Thyroid gland (tissue), 4 donors: ENCODE data around the gene CAMK1G. TPM values are rescaled to one million over a fixed set of nuclear protein-coding genes. Genes with fewer than 3 reads are reported as not detected.

Experiments
- DNase-seq, 2 donors: peaks; one replicate each; pipeline ENCODE4 v3.0.0-alpha.2; 2019
- H3K27ac ChIP-seq, 3 donors: fragments of 200-600 bp; sonication (generic); 1 replicate in 2 of 3; 2 replicates in 1 of 3; pipeline ENCODE4 v1.5.1; 2016 to 2019; ENCODE audit warnings: mild to moderate bottlenecking in 1 of 3, moderate library complexity in 1 of 3
- H3K27me3 ChIP-seq: fragments of 200-600 bp; sonication (generic); one replicate; pipeline ENCODE4 v1.5.1; 2019
- H3K36me3 ChIP-seq, 2 donors: fragments of 200-600 bp; sonication (generic); one replicate each; pipeline ENCODE4 v1.5.1; 2016 to 2019
- H3K4me1 ChIP-seq, 2 donors: fragments of 200-600 bp; sonication (generic); one replicate each; pipeline ENCODE4 v1.5.1; 2017 to 2019
- H3K4me3 ChIP-seq, 3 donors: fragments of 200-600 bp; sonication (generic); replicated peaks in 1 of 3; 1 replicate in 2 of 3; 2 replicates in 1 of 3; pipeline ENCODE4 v1.5.1; 2016; ENCODE audit warnings: mild to moderate bottlenecking in 1 of 3
- H3K9me3 ChIP-seq: fragments of 200-600 bp; sonication (generic); one replicate; pipeline ENCODE4 v1.5.1; 2017
- CTCF ChIP-seq, 6 experiments: fragments of 200-600 bp in 3 of 6; fragments of 450-650 bp in 3 of 6; sonication (generic) in 3 of 6; IDR thresholded peaks; one replicate each; pipeline ENCODE4 v1.5.1; 2016 to 2019; ENCODE audit warnings: antibody characterized with exemption in 6 of 6, mild to moderate bottlenecking in 2 of 6, inconsistent platforms in 1 of 6, moderate library complexity in 1 of 6
- POLR2A ChIP-seq, 2 donors: fragments of 450-650 bp; IDR thresholded peaks; one replicate each; pipeline ENCODE4 v1.6.1; 2017; ENCODE audit warnings: antibody characterized with exemption in 2 of 2, mild to moderate bottlenecking in 2 of 2, moderate library complexity in 1 of 2
- WGBS, 2 donors: methylation state at CpG; one replicate each; pipeline ENCODE4 v1.1.5; 2017; 5-methylcytosine and 5-hydroxymethylcytosine counted together
- intact Hi-C: fragments of 100-400 bp; cut with DNase I; formaldehyde crosslinking; loops from one replicate; pipeline ENCODE4 v1.15.1; 2023
- total RNA-seq, 4 donors: library from RNA; depleted of rRNA; stranded (reverse); fragments of >200 nt; gene quantifications; one replicate each; pipeline ENCODE4 v1.2.3, GENCODE V29; 2016

The CAMK1G gene
- total RNA-seq, 4 donors from 2014 or later: not detected

GRCh38 chr1:209595599-209596285 is 12.2 kb downstream of the CAMK1G start:
- 85% methylated on average over 7 to 10 of the region's 10 CpGs for WGBS, 2 donors
- Histone ChIP-seq H3K9me3 (no peaks in the 10 kb centered on the region), H3K4me1 (no peaks in the 10 kb centered on the region), H3K27ac (no peak overlapping the region), H3K36me3 (no peaks in the 10 kb centered on the region), H3K4me3 (no peak overlapping the region), H3K27me3 (no peaks in the 10 kb centered on the region)
- no peak for DNase-seq
- intact Hi-C loops: no loop called here
- TF ChIP-seq POLR2A (IDR thresholded peaks at IDR 0.05): no peak
- no peak for TF ChIP-seq CTCF (IDR thresholded peaks at IDR 0.05)

GRCh38 chr1:209597499-209597898 is 14.0 kb downstream of the CAMK1G start:
- intact Hi-C loops: no loop called here
- 67 to 85% methylated on average over 2 of the region's 2 CpGs for WGBS, 2 donors

GRCh38 chr1:209598227-209598626 is 14.7 kb downstream of the CAMK1G start:
- Histone ChIP-seq H3K27ac (no peak overlapping the region), H3K36me3 (no peaks in the 10 kb centered on the region)
- intact Hi-C loops: no loop called here

More at GRCh38 chr1:209597499-209597898, 14.0 kb downstream of the CAMK1G start:
- Histone ChIP-seq H3K4me1 (no peaks in the 10 kb centered on the region), H3K27ac (no peak overlapping the region), H3K27me3 (no peaks in the 10 kb centered on the region), H3K36me3 (no peaks in the 10 kb centered on the region), H3K4me3 (no peak overlapping the region), H3K9me3 (no peaks in the 10 kb centered on the region)
- no peak for DNase-seq
- TF ChIP-seq POLR2A (IDR thresholded peaks at IDR 0.05) (no peak), CTCF (IDR thresholded peaks at IDR 0.05) (no peak)

GRCh38 chr1:209600541-209600940 is 17.0 kb downstream of the CAMK1G start:
- no peak for TF ChIP-seq POLR2A (IDR thresholded peaks at IDR 0.05)
- TF ChIP-seq CTCF (IDR thresholded peaks at IDR 0.05): no peak
- intact Hi-C loops: loop anchor here (10.0 kb wide), 1 partner anchor 94 kb away; no protein-coding TSS in a partner anchor
- no peaks in the 10 kb centered on the region for H3K36me3 ChIP-seq
- DNase-seq: no peak
- 84 to 97% methylated on average over 1 of the region's 1 CpG for WGBS, 2 donors
- no peaks in the 10 kb centered on the region for H3K27me3 ChIP-seq
- H3K27ac ChIP-seq: no peak overlapping the region
- no peaks in the 10 kb centered on the region for H3K4me1 ChIP-seq
- H3K9me3 ChIP-seq: no peaks in the 10 kb centered on the region
- H3K4me3 ChIP-seq: no peak overlapping the region

More at GRCh38 chr1:209598227-209598626, 14.7 kb downstream of the CAMK1G start:
- Histone ChIP-seq H3K9me3 (no peaks in the 10 kb centered on the region), H3K4me1 (no peaks in the 10 kb centered on the region), H3K27me3 (no peaks in the 10 kb centered on the region), H3K4me3 (no peak overlapping the region)
- no peak for TF ChIP-seq POLR2A (IDR thresholded peaks at IDR 0.05)
- TF ChIP-seq CTCF (IDR thresholded peaks at IDR 0.05): no peak
- DNase-seq: no peak
- 91 to 100% methylated on average over 1 of the region's 1 CpG for whole genome bisulfite sequencing, 2 donors

- Histone ChIP-seq H3K27me3 (no peaks in the 10 kb centered on the region), H3K4me3 (no peak overlapping the region), H3K9me3 (no peaks in the 10 kb centered on the region), H3K4me1 (no peaks in the 10 kb centered on the region), H3K27ac (no peak overlapping the region), H3K36me3 (no peaks in the 10 kb centered on the region)
- WGBS, 2 donors: 44 to 49% methylated on average over 6 of the region's 6 CpGs
- intact Hi-C loops: loop anchor here (10.0 kb wide), 1 partner anchor 93 kb away; no protein-coding TSS in a partner anchor
- DNase-seq: peak; percentile 40 to 55
- TF ChIP-seq POLR2A (IDR thresholded peaks at IDR 0.05) (no peak), CTCF (IDR thresholded peaks at IDR 0.05) (peak in 5 of 6 experiments; percentile 35 to 77 (median 71))
Observed at GRCh38 chr1:209601809-209602657, 18.5 kb downstream of the CAMK1G start.
